Measurements from ENCODE around the gene INO80.

The INO80 gene

GRCh38 chr15:41020311-41020710 lies 95.8 kb downstream of the INO80 start:
- no peak for TF ChIP-seq CTCF (IDR thresholded peaks at IDR 0.05)

- no peak for TF ChIP-seq CTCF (IDR thresholded peaks at IDR 0.05)
Measured at GRCh38 chr15:41019174-41019573, 96.9 kb downstream of the INO80 start.

GRCh38 chr15:41018534-41018933 lies 97.5 kb downstream of the INO80 start:
- TF ChIP-seq CTCF (IDR thresholded peaks at IDR 0.05) = peak; percentile 74

- no peak for TF ChIP-seq CTCF (IDR thresholded peaks at IDR 0.05)
Measured at GRCh38 chr15:41017066-41017735, 98.9 kb downstream of the INO80 start.

- TF ChIP-seq CTCF (IDR thresholded peaks at IDR 0.05) = no peak
Measured at GRCh38 chr15:41013691-41014414, 102.2 kb downstream of the INO80 start.

GRCh38 chr15:41011055-41011815 lies 104.8 kb downstream of the INO80 start:
- no peak for TF ChIP-seq CTCF (IDR thresholded peaks at IDR 0.05)

- TF ChIP-seq CTCF (IDR thresholded peaks at IDR 0.05) = no peak
Measured at GRCh38 chr15:41010345-41010744, 105.7 kb downstream of the INO80 start.

All from LNCAP (cell line).